PFSK-1 (cell line): ENCODE measurements around the gene HCFC1.

ENCODE experiments used
- FOXP2 ChIP-seq: optimal IDR thresholded peaks from 2 replicates; pipeline ENCODE3; 2011; ENCODE audit warnings: borderline replicate concordance, control low read depth, inconsistent platforms; ENCODE audit not compliant: insufficient read depth; ENCODE audit errors: extremely low read length, extremely low read depth
- POLR2AphosphoS5 ChIP-seq: IDR thresholded peaks from 2 replicates; pipeline ENCODE4 v1.6.1; 2012; ENCODE audit warnings: low read depth, mild to moderate bottlenecking, control low read depth, low read length, moderate library complexity
- SIN3A ChIP-seq: IDR thresholded peaks from 2 replicates; pipeline ENCODE4 v1.6.1; 2012; ENCODE audit warnings: mild to moderate bottlenecking, low read length, moderate library complexity, borderline replicate concordance; ENCODE audit not compliant: insufficient read depth
- TAF1 ChIP-seq: IDR thresholded peaks from 2 replicates; pipeline ENCODE4 v1.6.1; 2012; ENCODE audit warnings: low read length, control low read depth, borderline replicate concordance; ENCODE audit not compliant: insufficient read depth
- TF ChIP-seq, protein P1 (sequence below), 2 experiments: IDR thresholded peaks; 2 replicates each; pipeline versions ENCODE4 v1.6.1 to v1.8.0; 2011 to 2012; ENCODE audit warnings: low read depth in 2 of 2, low read length in 2 of 2, control low read depth in 1 of 2, inconsistent platforms in 1 of 2, mild to moderate bottlenecking in 1 of 2, moderate library complexity in 1 of 2; ENCODE audit not compliant: insufficient read depth in 1 of 2

Gene HCFC1

DNA sequence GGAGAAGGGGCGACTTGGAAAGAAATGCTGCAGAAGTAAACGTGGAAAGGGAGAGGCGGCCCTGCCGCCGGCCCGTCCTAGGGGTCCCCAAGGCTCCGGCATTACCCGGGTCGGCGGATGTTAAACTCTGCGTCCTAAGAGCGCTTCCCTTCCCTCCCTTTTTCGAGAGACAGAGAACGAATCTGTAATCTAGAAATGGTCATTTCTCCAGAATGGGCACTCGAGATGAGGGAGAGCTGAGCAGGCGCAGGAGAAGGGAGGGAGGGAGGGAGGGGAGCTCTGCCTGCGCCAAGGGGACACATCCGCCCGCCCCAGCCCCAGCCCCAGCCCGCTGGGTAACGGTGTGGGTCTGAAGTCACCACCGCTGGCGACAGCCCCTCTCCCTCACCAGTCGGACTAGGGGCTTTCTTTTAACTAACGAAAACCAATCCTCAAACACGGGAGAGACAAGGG is 1.7 kb downstream of the HCFC1 start:
- TF ChIP-seq SIN3A (no peak), POLR2AphosphoS5 (no peak), FOXP2 (no peak), TAF1 (no peak)
- TF ChIP-seq, protein P1, sequence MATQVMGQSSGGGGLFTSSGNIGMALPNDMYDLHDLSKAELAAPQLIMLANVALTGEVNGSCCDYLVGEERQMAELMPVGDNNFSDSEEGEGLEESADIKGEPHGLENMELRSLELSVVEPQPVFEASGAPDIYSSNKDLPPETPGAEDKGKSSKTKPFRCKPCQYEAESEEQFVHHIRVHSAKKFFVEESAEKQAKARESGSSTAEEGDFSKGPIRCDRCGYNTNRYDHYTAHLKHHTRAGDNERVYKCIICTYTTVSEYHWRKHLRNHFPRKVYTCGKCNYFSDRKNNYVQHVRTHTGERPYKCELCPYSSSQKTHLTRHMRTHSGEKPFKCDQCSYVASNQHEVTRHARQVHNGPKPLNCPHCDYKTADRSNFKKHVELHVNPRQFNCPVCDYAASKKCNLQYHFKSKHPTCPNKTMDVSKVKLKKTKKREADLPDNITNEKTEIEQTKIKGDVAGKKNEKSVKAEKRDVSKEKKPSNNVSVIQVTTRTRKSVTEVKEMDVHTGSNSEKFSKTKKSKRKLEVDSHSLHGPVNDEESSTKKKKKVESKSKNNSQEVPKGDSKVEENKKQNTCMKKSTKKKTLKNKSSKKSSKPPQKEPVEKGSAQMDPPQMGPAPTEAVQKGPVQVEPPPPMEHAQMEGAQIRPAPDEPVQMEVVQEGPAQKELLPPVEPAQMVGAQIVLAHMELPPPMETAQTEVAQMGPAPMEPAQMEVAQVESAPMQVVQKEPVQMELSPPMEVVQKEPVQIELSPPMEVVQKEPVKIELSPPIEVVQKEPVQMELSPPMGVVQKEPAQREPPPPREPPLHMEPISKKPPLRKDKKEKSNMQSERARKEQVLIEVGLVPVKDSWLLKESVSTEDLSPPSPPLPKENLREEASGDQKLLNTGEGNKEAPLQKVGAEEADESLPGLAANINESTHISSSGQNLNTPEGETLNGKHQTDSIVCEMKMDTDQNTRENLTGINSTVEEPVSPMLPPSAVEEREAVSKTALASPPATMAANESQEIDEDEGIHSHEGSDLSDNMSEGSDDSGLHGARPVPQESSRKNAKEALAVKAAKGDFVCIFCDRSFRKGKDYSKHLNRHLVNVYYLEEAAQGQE (IDR thresholded peaks at IDR 0.05; ENCODE audit: insufficient read depth in 1 of 2, low read depth in 2 of 2, low read length in 2 of 2) = no peak

DNA sequence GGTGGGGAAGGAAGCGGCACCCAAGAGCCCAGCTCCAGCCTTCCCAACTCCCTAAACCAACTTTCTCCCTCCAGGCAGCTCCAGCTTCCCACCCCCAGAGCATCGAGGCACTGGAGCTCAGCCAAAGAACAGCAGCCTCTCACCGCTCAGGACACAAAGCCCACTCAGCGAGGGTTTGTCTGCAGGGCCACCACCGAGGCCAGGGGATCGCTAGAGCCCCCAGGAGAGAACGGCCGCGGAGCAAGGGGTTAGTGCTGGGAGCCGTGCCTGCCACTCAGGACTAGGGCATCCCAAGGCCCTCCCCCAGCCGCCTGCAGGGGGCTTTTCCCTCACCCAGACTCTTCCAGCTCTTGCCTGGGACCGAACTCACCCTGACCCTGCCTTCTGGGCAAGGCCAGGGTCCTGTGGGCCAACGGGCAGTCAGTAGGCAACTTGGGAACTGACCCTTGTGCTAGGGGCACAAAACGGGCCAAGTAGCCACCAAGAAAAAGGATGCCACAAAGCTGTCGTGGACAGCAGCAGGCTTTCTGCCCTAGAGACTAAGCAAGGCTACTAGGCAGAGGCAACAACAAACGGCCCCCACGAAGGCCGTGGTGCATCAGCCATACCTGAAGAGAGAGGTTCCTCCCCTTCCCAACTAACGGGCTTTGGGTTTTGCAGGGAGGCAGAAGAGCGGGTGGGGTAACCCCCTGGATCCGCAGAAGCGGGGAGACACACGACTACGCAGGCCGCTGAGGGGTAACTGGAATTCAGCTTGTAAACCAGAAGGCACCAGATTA is 2.3 kb downstream of the HCFC1 start:
- no peak for TF ChIP-seq POLR2AphosphoS5
- TF ChIP-seq SIN3A = no peak
- TF ChIP-seq, protein P1 (IDR thresholded peaks at IDR 0.05; ENCODE audit: insufficient read depth in 1 of 2, low read depth in 2 of 2, low read length in 2 of 2) = no peak
- TF ChIP-seq TAF1 = no peak
- TF ChIP-seq FOXP2 = no peak

DNA sequence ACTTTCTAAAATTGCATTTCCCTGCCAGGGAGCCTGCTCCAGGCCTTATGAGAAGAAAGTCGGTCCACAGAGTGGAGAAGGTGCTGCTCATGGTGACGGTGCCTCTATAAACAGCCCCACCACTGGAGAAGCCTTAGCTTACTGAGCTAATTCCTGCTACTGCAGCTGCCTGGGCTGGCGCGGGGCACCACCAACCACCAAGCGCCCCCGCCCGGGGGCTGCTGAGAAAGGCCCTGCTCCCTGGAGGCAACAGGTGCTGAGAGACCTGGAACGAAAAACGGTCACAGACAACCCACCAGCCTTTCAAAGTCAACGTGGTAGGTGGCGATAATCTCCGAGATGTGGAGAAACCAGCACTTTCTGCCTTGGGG is 2.9 kb downstream of the HCFC1 start:
- no peak for TF ChIP-seq TAF1
- no peak for TF ChIP-seq FOXP2
- TF ChIP-seq, protein P1 (IDR thresholded peaks at IDR 0.05; ENCODE audit: insufficient read depth in 1 of 2, low read depth in 2 of 2, low read length in 2 of 2) = no peak
- TF ChIP-seq POLR2AphosphoS5 = no peak
- TF ChIP-seq SIN3A = no peak

DNA sequence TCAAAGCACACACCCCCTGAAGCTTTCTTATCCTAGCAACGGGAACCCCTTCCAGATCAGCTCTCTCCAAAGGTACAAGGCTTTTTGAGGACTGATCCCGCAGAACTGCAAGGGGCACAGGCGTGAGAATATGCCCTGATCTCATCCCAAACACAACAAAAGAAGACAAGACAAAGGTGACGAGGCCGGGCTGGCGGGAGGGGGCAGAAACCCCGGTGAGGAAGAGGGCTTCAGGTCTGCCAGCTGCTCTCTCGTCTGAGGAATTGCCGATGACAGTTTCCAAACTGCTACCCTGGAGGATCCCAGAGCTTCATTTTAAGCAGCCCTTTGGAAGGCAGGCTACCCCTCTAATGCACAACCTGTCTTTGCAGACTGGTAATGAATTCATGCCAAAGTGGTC is 3.4 kb downstream of the HCFC1 start:
- TF ChIP-seq, protein P1 (IDR thresholded peaks at IDR 0.05; ENCODE audit: insufficient read depth in 1 of 2, low read depth in 2 of 2, low read length in 2 of 2) = no peak
- no peak for TF ChIP-seq TAF1
- no peak for TF ChIP-seq POLR2AphosphoS5
- TF ChIP-seq SIN3A = no peak
- no peak for TF ChIP-seq FOXP2
